Renal cortical epithelial cell (primary cell): Measurements from ENCODE around the gene MEPE. TPM values are rescaled to one million over a fixed set of nuclear protein-coding genes. Genes with fewer than 3 reads are reported as not detected.
A peak's percentile ranks its signal among the peaks of the same experiment; 100 is the strongest.
"Not testable (repeated sequence)": the region's sequence is repeated elsewhere in the genome, so short reads cannot be mapped to it uniquely, and the experiment has no call there.

Experiments
- DNase-seq: peaks from one replicate; pipeline ENCODE4 v3.0.0-alpha.2; 2011; ENCODE audit warnings: low read depth
- total RNA-seq: library from RNA; depleted of rRNA; stranded (reverse); fragments of >200 nt; gene quantifications from 2 replicates; pipeline ENCODE4 v1.2.3, GENCODE V29; 2014

MEPE gene
- total RNA-seq, 1 donor from 2014 or later, result not detected

DNA sequence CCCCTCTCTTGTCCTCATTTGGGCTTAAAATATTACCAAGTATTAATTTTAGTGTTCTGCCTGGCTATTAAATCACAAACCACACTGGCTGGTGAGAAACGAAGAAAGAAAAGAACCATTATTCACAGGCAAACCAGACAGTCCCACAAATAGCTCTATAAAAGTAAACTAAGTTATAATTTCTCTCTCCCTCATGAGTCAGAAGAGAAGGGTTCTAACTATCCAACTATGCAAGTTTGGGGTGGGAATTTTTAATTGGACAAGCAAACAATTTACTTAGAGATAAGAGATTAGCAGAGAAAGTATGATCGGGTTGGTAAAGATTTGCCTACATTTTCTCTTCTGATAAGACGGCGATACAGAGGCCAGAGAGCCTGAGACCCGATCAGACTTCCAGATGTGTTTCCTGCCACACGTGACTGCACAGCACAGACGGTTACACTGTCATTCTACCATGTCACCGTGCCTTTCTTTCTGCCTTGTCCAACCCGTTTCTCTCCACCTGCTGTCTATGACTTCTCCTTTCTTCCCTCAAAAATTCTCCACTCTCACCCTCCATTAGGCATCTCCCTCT, 52.3 kb downstream of the MEPE start:
- no peak for DNase-seq

DNA sequence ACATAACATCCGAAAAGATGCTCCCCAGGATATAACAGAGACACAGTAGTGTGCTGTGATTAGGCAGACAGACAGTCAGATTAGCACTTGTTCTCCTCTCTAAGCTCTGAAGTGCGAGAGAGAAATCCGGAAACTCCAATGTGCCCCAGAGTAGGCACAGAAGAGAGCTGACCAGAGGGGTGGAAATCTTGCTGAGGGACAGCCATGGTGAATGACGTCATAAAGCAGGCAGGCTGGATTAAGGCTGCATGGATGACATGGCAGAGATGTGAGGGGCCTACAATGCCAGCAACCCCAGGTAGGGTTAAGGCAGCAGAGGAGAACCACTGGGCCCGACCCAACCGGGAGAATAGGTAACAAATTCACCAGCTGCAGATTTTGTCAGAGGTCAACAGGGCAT, 53.3 kb downstream of the MEPE start:
- DNase-seq, result no peak

DNA sequence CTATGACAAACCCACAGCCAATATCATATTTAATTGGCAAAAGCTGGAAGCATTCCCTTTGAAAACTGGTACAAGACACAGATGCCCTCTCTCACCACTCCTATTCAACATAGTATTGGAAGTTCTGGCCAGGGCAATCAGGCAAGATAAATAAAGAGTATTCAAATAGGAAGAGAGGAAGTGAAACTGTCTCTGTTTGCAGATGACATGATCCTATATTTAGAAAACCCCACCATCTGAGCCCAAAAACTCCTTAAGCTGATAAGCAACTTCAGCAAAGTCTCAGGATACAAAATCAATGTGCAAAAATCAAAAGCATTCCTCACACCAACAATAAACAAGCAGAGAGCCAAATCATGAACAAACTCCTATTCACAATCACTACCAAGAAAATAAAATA, 58.0 kb downstream of the MEPE start:
- DNase-seq, result not testable (repeated sequence)

DNA sequence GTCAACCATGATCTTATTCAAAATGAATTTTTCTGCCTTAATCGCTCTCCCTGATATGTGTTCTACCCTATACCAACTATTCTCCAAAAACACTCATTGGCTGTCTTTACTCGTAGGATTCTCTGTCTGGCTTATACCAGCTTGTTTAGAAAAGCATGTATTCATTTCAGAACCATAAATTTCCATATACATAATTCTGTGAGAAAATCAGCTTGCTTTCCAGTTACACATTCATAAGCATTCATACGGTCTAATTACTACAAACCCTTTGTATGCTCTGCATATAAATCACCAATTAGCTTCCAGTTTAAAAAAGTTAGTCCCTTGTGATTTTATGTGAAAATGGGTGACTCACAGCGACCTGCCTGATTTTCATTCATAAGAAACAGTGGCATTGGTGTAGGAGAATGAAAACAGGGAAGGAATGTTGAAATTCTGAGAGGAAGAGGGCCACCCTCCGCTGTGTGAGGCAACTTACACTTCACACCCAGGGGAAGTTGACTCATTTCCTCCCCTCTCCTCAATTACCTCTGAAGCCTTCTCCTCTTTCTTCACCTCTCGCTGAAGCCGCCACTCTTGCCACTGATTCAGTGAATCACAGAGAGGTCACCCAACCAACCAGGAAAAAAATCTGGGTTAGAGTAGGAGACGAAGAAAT, 63.3 kb downstream of the MEPE start:
- DNase-seq, result peak; percentile 99

Other genes with a start within 250 kb of the MEPE start
- not detected in 2 replicates for gene DSPP, start 224.4 kb upstream of the MEPE start, total RNA-seq
- gene DMP1, start 182.7 kb upstream of the MEPE start, total RNA-seq, result not detected in 2 replicates
- not detected in 2 replicates for gene IBSP, start 33.4 kb upstream of the MEPE start, total RNA-seq
- gene SPP1, start 142.7 kb downstream of the MEPE start, total RNA-seq, result 723 and 3,280 TPM in 2 replicates
- 29.2 and 189 TPM in 2 replicates for gene PKD2, start 174.7 kb downstream of the MEPE start, total RNA-seq